ENCODE results near the gene DGKZ. TPM values are rescaled to one million over a fixed set of nuclear protein-coding genes. Genes with fewer than 3 reads are reported as not detected.

DGKZ gene, protein sequence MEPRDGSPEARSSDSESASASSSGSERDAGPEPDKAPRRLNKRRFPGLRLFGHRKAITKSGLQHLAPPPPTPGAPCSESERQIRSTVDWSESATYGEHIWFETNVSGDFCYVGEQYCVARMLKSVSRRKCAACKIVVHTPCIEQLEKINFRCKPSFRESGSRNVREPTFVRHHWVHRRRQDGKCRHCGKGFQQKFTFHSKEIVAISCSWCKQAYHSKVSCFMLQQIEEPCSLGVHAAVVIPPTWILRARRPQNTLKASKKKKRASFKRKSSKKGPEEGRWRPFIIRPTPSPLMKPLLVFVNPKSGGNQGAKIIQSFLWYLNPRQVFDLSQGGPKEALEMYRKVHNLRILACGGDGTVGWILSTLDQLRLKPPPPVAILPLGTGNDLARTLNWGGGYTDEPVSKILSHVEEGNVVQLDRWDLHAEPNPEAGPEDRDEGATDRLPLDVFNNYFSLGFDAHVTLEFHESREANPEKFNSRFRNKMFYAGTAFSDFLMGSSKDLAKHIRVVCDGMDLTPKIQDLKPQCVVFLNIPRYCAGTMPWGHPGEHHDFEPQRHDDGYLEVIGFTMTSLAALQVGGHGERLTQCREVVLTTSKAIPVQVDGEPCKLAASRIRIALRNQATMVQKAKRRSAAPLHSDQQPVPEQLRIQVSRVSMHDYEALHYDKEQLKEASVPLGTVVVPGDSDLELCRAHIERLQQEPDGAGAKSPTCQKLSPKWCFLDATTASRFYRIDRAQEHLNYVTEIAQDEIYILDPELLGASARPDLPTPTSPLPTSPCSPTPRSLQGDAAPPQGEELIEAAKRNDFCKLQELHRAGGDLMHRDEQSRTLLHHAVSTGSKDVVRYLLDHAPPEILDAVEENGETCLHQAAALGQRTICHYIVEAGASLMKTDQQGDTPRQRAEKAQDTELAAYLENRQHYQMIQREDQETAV
- 10 to 100 TPM; 41.2 to 49.6 (median 47.2) TPM for total RNA-seq
- long read RNA-seq, donor 1, partial matches to known transcripts: 18 of 32 reads
- long read RNA-seq, donor 1, other reads (novel, unspliced or antisense): 12 of 32 reads
- long read RNA-seq, donor 2, partial matches to known transcripts: 2 of 5 reads
- long read RNA-seq, donor 2, other reads (novel, unspliced or antisense): 3 of 5 reads

GRCh38 chr11:46346886-46347636, at the start of gene DGKZ:
Gene DGKZ, plus strand, starts transcription at chr11:46347463. Its CDS starts 197 bp downstream, at chr11:46347660.
- DNase-seq (peak; percentile 88 to 95 (median 93)), ATAC-seq (peak; percentile 92)
- no peaks in the 10 kb centered on the region for H3K9me3 ChIP-seq
- intact Hi-C loops (cut with DNase I, micrococcal nuclease): no loop called here
- peak within 1 kb of the TSS; percentile 63 for H3K4me3 ChIP-seq
- TF ChIP-seq CTCF (IDR thresholded peaks at IDR 0.05): peak; percentile 99
- H3K36me3 ChIP-seq (ENCODE audit: low read depth): no peaks in the 10 kb centered on the region
- peaks cover 18% of the 10 kb centered on the region for H3K4me1 ChIP-seq (ENCODE audit: low read depth)

GRCh38 chr11:46298699-46299433, 48.4 kb upstream of the DGKZ start:
- Histone ChIP-seq H3K36me3 (ENCODE audit: low read depth) (no peaks in the 10 kb centered on the region), H3K9me3 (no peaks in the 10 kb centered on the region), H3K4me1 (ENCODE audit: low read depth) (peaks cover 12% of the 10 kb centered on the region), H3K4me3 (no peak overlapping the region)
- ATAC-seq: no peak
- intact Hi-C loops (cut with DNase I, micrococcal nuclease): no loop called here
- no peak for TF ChIP-seq CTCF (IDR thresholded peaks at IDR 0.05)
- DNase-seq: no peak

- H3K4me1 ChIP-seq (ENCODE audit: low read depth): peaks cover 12% of the 10 kb centered on the region
Measured at GRCh38 chr11:46299451-46299961, 47.8 kb upstream of the DGKZ start.

DNA sequence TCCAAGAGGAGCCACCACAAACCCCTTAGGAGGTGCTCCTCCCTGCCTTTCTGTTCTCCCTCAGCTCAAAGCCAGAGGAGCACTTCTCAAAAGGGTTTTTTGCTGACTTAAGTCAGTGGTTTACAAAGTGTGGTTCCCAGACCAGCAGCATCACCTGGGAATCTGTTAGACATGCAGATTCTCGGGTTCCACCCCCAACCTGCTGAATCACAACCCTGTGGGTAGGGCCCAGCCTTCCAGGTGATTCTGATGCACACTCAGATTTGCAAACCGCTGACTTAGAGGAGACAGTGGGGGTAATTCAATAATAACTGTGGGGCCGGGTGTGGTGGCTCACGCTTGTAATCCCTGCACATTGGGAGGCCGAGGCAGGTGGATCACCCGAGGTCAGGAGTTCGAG, 47.0 kb upstream of the DGKZ start:
- Histone ChIP-seq H3K4me3 (no peak overlapping the region), H3K4me1 (ENCODE audit: low read depth) (peaks cover 7% of the 10 kb centered on the region), H3K9me3 (no peaks in the 10 kb centered on the region), H3K36me3 (ENCODE audit: low read depth) (no peaks in the 10 kb centered on the region)
- intact Hi-C loops (cut with DNase I, micrococcal nuclease): no loop called here
- ATAC-seq (no peak), DNase-seq (no peak)
- TF ChIP-seq CTCF (IDR thresholded peaks at IDR 0.05): no peak

More at GRCh38 chr11:46299451-46299961, 47.8 kb upstream of the DGKZ start:
- ATAC-seq (no peak), DNase-seq (no peak)
- Histone ChIP-seq H3K36me3 (ENCODE audit: low read depth) (no peaks in the 10 kb centered on the region), H3K4me3 (no peak overlapping the region), H3K9me3 (no peaks in the 10 kb centered on the region)
- intact Hi-C loops (cut with DNase I, micrococcal nuclease): no loop called here
- no peak for TF ChIP-seq CTCF (IDR thresholded peaks at IDR 0.05)

All from mucosa of descending colon (tissue), 3 donors.